Right lobe of liver (tissue), 4 donors: ENCODE measurements around the gene MED26.

Experiments
- CTCF ChIP-seq, 4 donors: fragments of 200-600 bp in 3 of 4; fragments of 450-650 bp in 1 of 4; IDR thresholded peaks; one replicate each; pipeline versions ENCODE4 v1.5.1 to v1.8.0; 2016 to 2022; ENCODE audit warnings: antibody characterized with exemption in 4 of 4, mild to moderate bottlenecking in 2 of 4
- POLR2A ChIP-seq: fragments of 450-650 bp; IDR thresholded peaks from one replicate; pipeline ENCODE4 v1.6.1; 2017; ENCODE audit warnings: antibody characterized with exemption, mild to moderate bottlenecking
- donor health status: DM: no; HTN: no; CAD: no.
- donor health status: DM: no; HTN: no; CAD: no.
- donor health status: DM: no; HTN: yes; CAD: no.

GRCh38 chr19:16596399-16596798, 31.6 kb downstream of the MED26 start:
- no peak for TF ChIP-seq CTCF (IDR thresholded peaks at IDR 0.05)
- no peak for TF ChIP-seq POLR2A
